Trophoblast cell (in vitro differentiated cells and primary cell): ENCODE results near the gene CD99.

ENCODE experiments used
- DNase-seq, 2 donors: peaks; one replicate each; pipeline ENCODE4 v3.0.0-alpha.2; 2016
- H2AFZ ChIP-seq: 2 replicates; pipeline ENCODE4 v1.6.1; 2013; ENCODE audit warnings: low read length, moderate library complexity, mild to moderate bottlenecking; ENCODE audit not compliant: insufficient read depth, poor library complexity
- H2AK5ac ChIP-seq: 2 replicates; pipeline ENCODE4 v1.6.1; 2013; ENCODE audit warnings: mild to moderate bottlenecking, low read length
- H2BK120ac ChIP-seq: 2 replicates; pipeline ENCODE4 v1.6.1; 2013; ENCODE audit warnings: low read length, mild to moderate bottlenecking, moderate library complexity; ENCODE audit not compliant: insufficient read depth, poor library complexity
- H2BK12ac ChIP-seq: 2 replicates; pipeline ENCODE4 v1.6.1; 2013; ENCODE audit warnings: mild to moderate bottlenecking, low read length, moderate library complexity
- H2BK5ac ChIP-seq: 2 replicates; pipeline ENCODE4 v1.6.1; 2013; ENCODE audit warnings: low read length, low read depth, moderate library complexity, mild to moderate bottlenecking; ENCODE audit not compliant: poor library complexity
- H3K14ac ChIP-seq: 2 replicates; pipeline ENCODE4 v1.6.1; 2013; ENCODE audit warnings: mild to moderate bottlenecking, low read length
- H3K18ac ChIP-seq: 2 replicates; pipeline ENCODE4 v1.6.1; 2013; ENCODE audit warnings: mild to moderate bottlenecking, low read length
- H3K23ac ChIP-seq: 2 replicates; pipeline ENCODE4 v1.6.1; 2013; ENCODE audit warnings: low read length
- H3K27ac ChIP-seq: 2 replicates; pipeline ENCODE4 v1.5.1; 2013; ENCODE audit warnings: low read depth, mild to moderate bottlenecking, inconsistent platforms, low read length, moderate library complexity
- H3K27me3 ChIP-seq: 2 replicates; pipeline ENCODE4 v1.6.1; 2013; ENCODE audit warnings: inconsistent platforms, mild to moderate bottlenecking, low read length, moderate library complexity; ENCODE audit not compliant: insufficient read depth
- H3K36me3 ChIP-seq, 2 experiments: 1 replicate in 1 of 2; 2 replicates in 1 of 2; pipeline ENCODE4 v1.6.1; 2013; ENCODE audit warnings: low read length in 2 of 2, mild to moderate bottlenecking in 2 of 2, moderate library complexity in 1 of 2; ENCODE audit not compliant: insufficient read depth in 2 of 2, control insufficient read depth in 1 of 2
- H3K4ac ChIP-seq: 2 replicates; pipeline ENCODE4 v1.6.1; 2013; ENCODE audit warnings: low read depth, mild to moderate bottlenecking, low read length, moderate library complexity
- H3K4me1 ChIP-seq, 2 experiments: 1 replicate in 1 of 2; 2 replicates in 1 of 2; pipeline ENCODE4 v1.6.1; 2013; ENCODE audit warnings: low read length in 2 of 2, mild to moderate bottlenecking in 2 of 2, moderate library complexity in 1 of 2; ENCODE audit not compliant: insufficient read depth in 2 of 2, control insufficient read depth in 1 of 2
- H3K4me2 ChIP-seq: 2 replicates; pipeline ENCODE4 v1.6.1; 2013; ENCODE audit warnings: inconsistent platforms, mild to moderate bottlenecking, low read length, moderate library complexity
- H3K4me3 ChIP-seq: 2 replicates; pipeline ENCODE4 v1.5.1; 2013; ENCODE audit warnings: mild to moderate bottlenecking, low read depth, low read length, inconsistent platforms
- H3K79me1 ChIP-seq: one replicate; pipeline ENCODE4 v1.6.1; 2013; ENCODE audit warnings: low read length
- H3K79me2 ChIP-seq: 2 replicates; pipeline ENCODE4 v1.6.1; 2013; ENCODE audit warnings: low read length, mild to moderate bottlenecking; ENCODE audit not compliant: control insufficient read depth, insufficient read depth, poor library complexity
- H3K9ac ChIP-seq: 2 replicates; pipeline ENCODE4 v1.6.1; 2013; ENCODE audit warnings: mild to moderate bottlenecking, low read length
- H3K9me3 ChIP-seq: 2 replicates; pipeline ENCODE4 v1.6.1; 2013; ENCODE audit warnings: low read depth, mild to moderate bottlenecking, control low read depth, inconsistent platforms, low read length; ENCODE audit not compliant: insufficient read depth
- H4K12ac ChIP-seq: 2 replicates; pipeline ENCODE4 v1.6.1; 2013; ENCODE audit warnings: low read depth, mild to moderate bottlenecking, low read length, moderate library complexity
- H4K8ac ChIP-seq: 2 replicates; pipeline ENCODE4 v1.6.1; 2013; ENCODE audit warnings: low read depth, mild to moderate bottlenecking, low read length, moderate library complexity
- H4K91ac ChIP-seq: one replicate; pipeline ENCODE4 v1.6.1; 2013; ENCODE audit warnings: low read depth, mild to moderate bottlenecking, low read length, moderate library complexity
- WGBS: extraction: QIAGEN DNeasy Blood & Tissue Kit; methylation state at CpG from one replicate; pipeline ENCODE4 v1.1.7; 2013; ENCODE audit warnings: missing lambda C conversion rate; ENCODE audit not compliant: insufficient read length, insufficient coverage; ENCODE audit errors: extremely low coverage; 5-methylcytosine and 5-hydroxymethylcytosine counted together

CD99 gene

DNA sequence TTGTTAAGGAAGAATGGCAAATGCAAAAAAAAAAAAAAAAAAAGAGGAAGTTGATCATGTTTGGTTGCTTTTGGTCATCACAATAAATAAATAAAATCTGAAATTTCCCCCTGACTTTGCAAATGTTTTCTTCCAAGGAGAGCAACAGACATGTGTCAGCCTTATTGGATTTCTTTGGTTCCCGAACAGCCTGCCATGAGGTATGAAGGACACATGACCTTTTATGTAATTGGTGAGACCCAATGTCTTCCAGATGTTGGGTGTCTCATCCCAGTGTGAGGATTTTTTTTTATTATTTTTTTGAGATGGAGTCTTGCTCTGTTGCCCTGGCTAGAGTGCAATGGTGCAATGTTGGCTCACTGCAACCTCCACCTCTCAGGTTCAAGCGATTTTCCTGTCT lies 24.6 kb upstream of the CD99 start:
- no CpG with 5 or more reads among the region's 2 CpGs for WGBS
- Histone ChIP-seq H3K4ac (no peak overlapping the region), H3K4me3 (no peak overlapping the region), H3K4me2 (no peak overlapping the region), H3K4me1 (no peaks in the 10 kb centered on the region), H4K91ac (no peak overlapping the region), H2BK12ac (no peak overlapping the region), H2AFZ (no peak overlapping the region), H3K36me3 (no peaks in the 10 kb centered on the region), H3K9me3 (no peaks in the 10 kb centered on the region), H3K79me1 (no peaks in the 10 kb centered on the region), H3K9ac (no peak overlapping the region), H4K12ac (no peak overlapping the region), H2AK5ac (no peak overlapping the region), H3K79me2 (no peaks in the 10 kb centered on the region), H3K27ac (no peak overlapping the region), H2BK5ac (no peak overlapping the region), H3K18ac (no peak overlapping the region), H3K23ac (no peak overlapping the region), H2BK120ac (no peak overlapping the region), H3K27me3 (no peaks in the 10 kb centered on the region), H4K8ac (no peak overlapping the region), H3K14ac (no peak overlapping the region)
- no peak for DNase-seq

DNA sequence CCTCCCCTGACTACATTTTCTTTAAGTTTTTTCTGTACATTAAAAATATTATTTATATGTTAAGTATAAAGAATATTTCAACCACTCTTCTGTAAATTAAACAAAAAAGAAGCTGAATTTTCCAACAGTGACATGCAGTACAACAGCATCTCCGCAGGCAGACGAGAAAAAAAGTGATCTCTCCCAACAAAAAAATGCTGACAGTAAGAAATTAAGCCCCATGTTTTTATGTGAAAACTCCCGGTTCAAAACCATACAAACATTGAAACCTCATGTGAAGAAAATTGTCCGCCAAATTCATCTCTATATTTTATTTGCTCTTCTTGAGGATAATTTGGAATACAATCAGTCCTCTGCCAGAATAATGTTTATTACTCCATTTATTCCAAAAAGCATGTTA lies 20.1 kb upstream of the CD99 start:
- no peak overlapping the region for H4K12ac ChIP-seq
- no peak overlapping the region for H2BK120ac ChIP-seq
- H3K9ac ChIP-seq: no peak overlapping the region
- WGBS: no CpG with 5 or more reads among the region's 4 CpGs
- H3K4me2 ChIP-seq: no peak overlapping the region
- H3K36me3 ChIP-seq: no peaks in the 10 kb centered on the region
- H3K4me1 ChIP-seq: no peaks in the 10 kb centered on the region
- no peak overlapping the region for H3K27ac ChIP-seq
- no peak overlapping the region for H3K4ac ChIP-seq
- H2BK12ac ChIP-seq: no peak overlapping the region
- H2BK5ac ChIP-seq: no peak overlapping the region
- H3K4me3 ChIP-seq: no peak overlapping the region
- no peak overlapping the region for H3K23ac ChIP-seq
- H3K79me2 ChIP-seq: no peaks in the 10 kb centered on the region
- DNase-seq: no peak
- no peak overlapping the region for H4K91ac ChIP-seq
- H2AK5ac ChIP-seq: no peak overlapping the region
- no peak overlapping the region for H3K14ac ChIP-seq
- H3K18ac ChIP-seq: no peak overlapping the region
- peaks cover 2% of the 10 kb centered on the region for H3K9me3 ChIP-seq
- H2AFZ ChIP-seq: no peak overlapping the region
- no peaks in the 10 kb centered on the region for H3K79me1 ChIP-seq
- H4K8ac ChIP-seq: no peak overlapping the region
- no peaks in the 10 kb centered on the region for H3K27me3 ChIP-seq

DNA sequence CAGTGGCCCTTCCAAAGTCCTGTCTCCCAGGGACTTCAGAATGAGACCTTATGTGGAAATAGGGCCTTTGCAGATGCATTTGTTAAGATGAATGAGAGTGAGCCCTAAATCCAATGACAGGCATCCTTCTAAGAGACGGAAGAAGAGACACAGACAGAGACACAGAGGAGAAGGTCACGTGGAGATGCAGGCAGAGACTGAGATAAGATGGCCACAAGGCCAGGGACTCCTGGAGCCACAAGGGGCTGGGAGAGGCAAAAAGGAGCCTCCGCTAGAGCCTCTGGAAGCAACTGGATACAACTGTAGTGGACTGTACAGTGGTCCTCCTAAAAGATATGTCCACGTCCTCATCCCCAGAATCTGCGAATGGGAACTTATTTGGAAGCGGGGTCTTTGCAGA lies 19.0 kb upstream of the CD99 start:
- H3K9me3 ChIP-seq: peaks cover 2% of the 10 kb centered on the region

DNA sequence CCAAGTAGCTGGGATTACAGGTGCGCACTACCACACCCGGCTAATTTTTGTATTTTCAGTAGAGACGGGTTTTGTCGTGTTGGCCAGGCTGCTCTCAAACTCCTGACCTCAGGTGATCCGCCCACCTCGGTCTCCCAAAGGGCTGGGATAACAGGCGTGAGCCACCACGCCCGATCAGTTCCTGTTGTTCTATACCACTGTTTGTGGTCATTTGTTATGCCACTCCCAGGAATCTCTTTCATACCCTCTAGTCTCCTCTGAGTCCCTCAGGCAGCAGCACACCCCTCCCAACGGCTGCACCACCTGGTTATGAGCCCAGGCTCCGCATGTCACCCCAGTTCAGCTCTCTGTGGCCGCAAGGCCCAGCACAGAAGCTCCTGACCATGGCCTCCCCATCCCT lies 17.5 kb upstream of the CD99 start:
- no peaks in the 10 kb centered on the region for H3K36me3 ChIP-seq
- H3K9me3 ChIP-seq: peaks cover 2% of the 10 kb centered on the region
- no peak overlapping the region for H2BK120ac ChIP-seq
- no peak overlapping the region for H3K27ac ChIP-seq
- H3K79me1 ChIP-seq: no peaks in the 10 kb centered on the region
- H2AK5ac ChIP-seq: no peak overlapping the region
- WGBS: no CpG with 5 or more reads among the region's 12 CpGs
- H3K27me3 ChIP-seq: no peaks in the 10 kb centered on the region
- no peak overlapping the region for H4K91ac ChIP-seq
- no peak overlapping the region for H3K18ac ChIP-seq
- peaks cover 2 to 4% of the 10 kb centered on the region in 2 experiments for H3K4me1 ChIP-seq
- no peak overlapping the region for H2BK5ac ChIP-seq
- H4K12ac ChIP-seq: no peak overlapping the region
- no peak overlapping the region for H3K9ac ChIP-seq
- H2BK12ac ChIP-seq: no peak overlapping the region
- H2AFZ ChIP-seq: no peak overlapping the region
- H3K4me2 ChIP-seq: no peak overlapping the region
- H3K4me3 ChIP-seq: no peak overlapping the region
- H4K8ac ChIP-seq: no peak overlapping the region
- H3K14ac ChIP-seq: no peak overlapping the region
- H3K79me2 ChIP-seq: no peaks in the 10 kb centered on the region
- H3K23ac ChIP-seq: no peak overlapping the region
- DNase-seq: no peak
- no peak overlapping the region for H3K4ac ChIP-seq

More for the DNA sequence above, 19.0 kb upstream of the CD99 start:
- Histone ChIP-seq H3K18ac (no peak overlapping the region), H2AFZ (no peak overlapping the region), H2AK5ac (no peak overlapping the region), H3K36me3 (no peaks in the 10 kb centered on the region), H3K4me2 (no peak overlapping the region), H2BK12ac (no peak overlapping the region), H3K4me1 (no peaks in the 10 kb centered on the region), H2BK120ac (no peak overlapping the region), H3K27ac (no peak overlapping the region), H3K14ac (no peak overlapping the region), H3K9ac (no peak overlapping the region), H3K79me2 (no peaks in the 10 kb centered on the region), H3K4ac (no peak overlapping the region), H3K23ac (no peak overlapping the region), H4K12ac (no peak overlapping the region), H4K91ac (no peak overlapping the region), H3K27me3 (no peaks in the 10 kb centered on the region), H3K4me3 (no peak overlapping the region), H2BK5ac (no peak overlapping the region), H4K8ac (no peak overlapping the region), H3K79me1 (no peaks in the 10 kb centered on the region)
- no peak for DNase-seq
- no CpG with 5 or more reads among the region's 6 CpGs for WGBS
